WI38 (cell line): ENCODE measurements around the gene PEX3.

Experiments
- H3K4me3 ChIP-seq: 2 replicates; pipeline ENCODE4 v1.5.1; 2011; ENCODE audit warnings: low read depth, mild to moderate bottlenecking, control low read depth, low read length
- CTCF ChIP-seq: IDR thresholded peaks from 2 replicates; pipeline ENCODE4 v1.5.1; 2012; ENCODE audit warnings: low read depth, mild to moderate bottlenecking, control low read depth, low read length

The PEX3 gene

GRCh38 chr6:143539734-143540133 lies 89.1 kb downstream of the PEX3 start:
- no peak for TF ChIP-seq CTCF

GRCh38 chr6:143540192-143540591 lies 89.6 kb downstream of the PEX3 start:
- H3K4me3 ChIP-seq = no peak overlapping the region
- TF ChIP-seq CTCF = no peak

More at GRCh38 chr6:143539734-143540133, 89.1 kb downstream of the PEX3 start:
- no peak overlapping the region for H3K4me3 ChIP-seq
